Mucosa of descending colon (tissue), 3 donors: Measurements from ENCODE around the gene CPXM1. TPM values are rescaled to one million over a fixed set of nuclear protein-coding genes. Genes with fewer than 3 reads are reported as not detected.

Experiments
- ATAC-seq: fragments of 200-7000 bp; cut with Tn5 transposase; one replicate; pipeline ENCODE4 v1.9.1; 2020; ENCODE audit warnings: mild to moderate bottlenecking, moderate library complexity
- DNase-seq, 3 donors: peaks; one replicate each; pipeline ENCODE4 v3.0.0-alpha.2; 2020
- H3K36me3 ChIP-seq: fragments of 200-600 bp; one replicate; pipeline ENCODE4 v1.8.0; 2021; ENCODE audit warnings: low read depth, mild to moderate bottlenecking
- H3K4me1 ChIP-seq: fragments of 200-600 bp; one replicate; pipeline ENCODE4 v1.8.0; 2021; ENCODE audit warnings: low read depth, mild to moderate bottlenecking
- H3K4me3 ChIP-seq: fragments of 200-600 bp; one replicate; pipeline ENCODE4 v1.8.0; 2021; ENCODE audit warnings: mild to moderate bottlenecking
- H3K9me3 ChIP-seq: fragments of 200-600 bp; one replicate; pipeline ENCODE4 v1.8.0; 2021; ENCODE audit warnings: mild to moderate bottlenecking
- intact Hi-C, 2 donors: fragments of 100-400 bp; cut with DNase I in 1 of 2; cut with micrococcal nuclease in 1 of 2; formaldehyde crosslinking; loops; one replicate each; pipeline versions ENCODE4 v1.11.0 to v1.11.1; 2022; cut with DNase I, micrococcal nuclease
- total RNA-seq, 3 donors: library from RNA; stranded (reverse); fragmentation: NEBNext Ultra II Directional in 2 of 3; extraction: Animal tissue kit (Norgen Biotek cat#: 25700) in 2 of 3; gene quantifications; one replicate each; pipeline versions ENCODE4 v1.2.1 to v1.2.4, GENCODE V29; 2021 to 2023
- TF ChIP-seq, protein P1 (sequence below): fragments of 200-600 bp; IDR thresholded peaks from one replicate; pipeline ENCODE4 v1.8.0; 2022; ENCODE audit warnings: antibody characterized with exemption, mild to moderate bottlenecking
- donor health status: DM: no; HTN: no; CAD: no; lungs with moderate emphysema.
- donor health status: DM: no; HTN: no; CAD: no.
- donor health status: DM: no; HTN: yes; CAD: no.

Gene CPXM1
- total RNA-seq, 3 donors from 2014 or later = 1.7 to 7.1 TPM; not detected in 1

DNA sequence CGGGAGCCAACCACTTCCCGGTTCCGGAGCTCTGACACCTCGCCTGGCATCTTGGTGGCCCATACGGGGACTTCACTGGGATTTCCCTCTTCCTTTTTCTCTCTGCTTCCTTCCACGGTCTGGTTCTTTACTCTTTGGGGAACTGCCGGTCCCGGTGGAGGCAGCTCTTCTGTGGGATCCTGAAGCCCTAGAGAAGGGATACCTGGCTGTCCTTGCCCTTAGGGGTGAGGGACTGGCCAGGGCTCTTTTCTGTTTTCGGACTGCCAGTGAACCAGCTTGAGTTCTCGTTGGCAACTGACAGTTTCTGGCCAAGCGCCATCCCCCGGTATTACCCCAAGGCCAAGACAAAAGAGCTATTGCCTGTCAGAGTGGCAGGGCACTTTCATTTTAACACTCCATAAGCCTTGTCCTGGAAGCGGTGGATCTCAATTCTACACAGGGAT, 880 bp upstream of the CPXM1 start:
- Histone ChIP-seq H3K4me3 (no peak overlapping the region), H3K4me1 (peaks cover 17% of the 10 kb centered on the region), H3K36me3 (no peaks in the 10 kb centered on the region), H3K9me3 (no peaks in the 10 kb centered on the region)
- intact Hi-C loops = no loop called here
- ATAC-seq = no peak
- TF ChIP-seq, protein P1, sequence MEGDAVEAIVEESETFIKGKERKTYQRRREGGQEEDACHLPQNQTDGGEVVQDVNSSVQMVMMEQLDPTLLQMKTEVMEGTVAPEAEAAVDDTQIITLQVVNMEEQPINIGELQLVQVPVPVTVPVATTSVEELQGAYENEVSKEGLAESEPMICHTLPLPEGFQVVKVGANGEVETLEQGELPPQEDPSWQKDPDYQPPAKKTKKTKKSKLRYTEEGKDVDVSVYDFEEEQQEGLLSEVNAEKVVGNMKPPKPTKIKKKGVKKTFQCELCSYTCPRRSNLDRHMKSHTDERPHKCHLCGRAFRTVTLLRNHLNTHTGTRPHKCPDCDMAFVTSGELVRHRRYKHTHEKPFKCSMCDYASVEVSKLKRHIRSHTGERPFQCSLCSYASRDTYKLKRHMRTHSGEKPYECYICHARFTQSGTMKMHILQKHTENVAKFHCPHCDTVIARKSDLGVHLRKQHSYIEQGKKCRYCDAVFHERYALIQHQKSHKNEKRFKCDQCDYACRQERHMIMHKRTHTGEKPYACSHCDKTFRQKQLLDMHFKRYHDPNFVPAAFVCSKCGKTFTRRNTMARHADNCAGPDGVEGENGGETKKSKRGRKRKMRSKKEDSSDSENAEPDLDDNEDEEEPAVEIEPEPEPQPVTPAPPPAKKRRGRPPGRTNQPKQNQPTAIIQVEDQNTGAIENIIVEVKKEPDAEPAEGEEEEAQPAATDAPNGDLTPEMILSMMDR = no peak
- DNase-seq = no peak

DNA sequence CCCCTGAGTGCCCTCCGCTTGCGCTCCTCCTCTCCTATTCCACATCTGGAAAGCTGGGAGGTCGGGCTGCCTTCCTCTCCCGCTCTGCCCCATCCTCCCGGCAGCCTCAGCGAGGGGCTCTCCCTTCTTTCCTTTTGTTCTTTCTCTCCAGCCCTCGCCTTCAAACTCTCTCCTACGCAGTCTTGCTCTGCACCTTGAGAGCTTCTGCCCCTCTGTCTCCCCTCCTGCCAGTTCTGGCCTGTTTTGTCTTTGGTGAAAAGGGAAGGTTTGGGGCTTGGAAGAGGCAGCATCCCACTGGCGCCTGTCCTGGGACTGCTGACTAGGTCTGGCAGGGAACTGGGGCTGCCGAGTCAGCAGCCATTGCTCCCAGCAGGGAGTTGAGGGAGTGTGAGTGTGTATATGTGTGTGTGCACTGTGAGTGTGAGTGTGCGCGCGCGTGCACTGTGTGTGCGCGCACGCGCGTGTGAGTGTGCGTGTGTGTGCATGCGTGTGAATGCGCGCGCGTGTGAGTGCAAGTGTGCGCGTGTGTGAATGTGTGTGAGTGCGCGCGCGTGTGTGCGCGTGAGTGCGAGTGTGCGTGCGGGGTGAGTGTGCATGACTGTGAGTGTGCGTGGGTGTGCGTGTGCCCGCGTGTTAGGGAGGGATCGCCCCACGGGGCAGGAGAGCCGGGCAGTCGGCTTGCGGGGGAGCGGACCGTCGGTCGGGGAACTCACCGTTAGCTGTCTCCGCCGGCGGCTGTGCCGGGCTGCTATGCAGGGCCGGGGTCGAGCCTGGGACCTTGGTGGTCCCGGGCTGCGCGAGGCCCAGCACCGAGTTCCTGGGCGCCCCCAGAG, 523 bp downstream of the CPXM1 start:
- peak; percentile 26 for ATAC-seq
- Histone ChIP-seq H3K9me3 (no peaks in the 10 kb centered on the region), H3K4me3 (no peak overlapping the region), H3K36me3 (no peaks in the 10 kb centered on the region), H3K4me1 (peaks cover 16% of the 10 kb centered on the region)
- no peak for DNase-seq
- intact Hi-C loops = no loop called here
- TF ChIP-seq, protein P1 = no peak

- Histone ChIP-seq H3K9me3 (no peaks in the 10 kb centered on the region), H3K4me3 (no peak overlapping the region), H3K36me3 (no peaks in the 10 kb centered on the region), H3K4me1 (peaks cover 16% of the 10 kb centered on the region)
- no peak for DNase-seq
- intact Hi-C loops = no loop called here
- no peak for ATAC-seq
- TF ChIP-seq, protein P1 = no peak
Observed at GRCh38 chr20:2799271-2799670, 1.2 kb downstream of the CPXM1 start.

DNA sequence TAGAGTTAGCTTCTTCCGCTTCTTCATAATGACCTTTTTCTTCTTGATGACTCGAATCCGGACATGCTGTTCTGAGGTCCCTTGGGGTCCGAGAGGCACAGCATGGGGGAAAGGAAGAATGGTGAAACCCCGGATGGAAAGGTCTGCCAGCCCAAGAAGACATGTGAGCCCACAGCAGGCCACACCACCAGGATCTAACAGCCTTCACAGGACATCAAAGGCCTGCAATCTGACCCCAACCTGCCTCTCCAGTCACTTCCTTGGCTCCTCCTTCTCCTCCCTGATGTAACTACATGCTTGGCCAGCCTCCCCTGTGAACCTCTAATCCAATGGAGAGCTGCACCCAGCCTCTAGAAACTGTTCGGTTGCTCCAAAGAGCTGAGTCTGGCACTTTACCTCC, 1.6 kb downstream of the CPXM1 start:
- Histone ChIP-seq H3K9me3 (no peaks in the 10 kb centered on the region), H3K4me3 (no peak overlapping the region), H3K36me3 (no peaks in the 10 kb centered on the region), H3K4me1 (peaks cover 16% of the 10 kb centered on the region)
- TF ChIP-seq, protein P1 = no peak
- DNase-seq (no peak), ATAC-seq (no peak)
- intact Hi-C loops = no loop called here

- no peak for DNase-seq
- TF ChIP-seq, protein P1 = no peak
- Histone ChIP-seq H3K4me1 (peaks cover 16% of the 10 kb centered on the region), H3K9me3 (no peaks in the 10 kb centered on the region), H3K36me3 (no peaks in the 10 kb centered on the region), H3K4me3 (no peak overlapping the region)
- intact Hi-C loops = no loop called here
- no peak for ATAC-seq
Observed at GRCh38 chr20:2798095-2798805, 2.2 kb downstream of the CPXM1 start.
